Suprapubic skin (tissue), 4 donors: ENCODE results near the gene GNAL. TPM values are rescaled to one million over a fixed set of nuclear protein-coding genes. Genes with fewer than 3 reads are reported as not detected.
"Not testable (repeated sequence)": the region's sequence is repeated elsewhere in the genome, so short reads cannot be mapped to it uniquely, and the experiment has no call there.

Experiments used
- DNase-seq, 2 donors: peaks; one replicate each; pipeline ENCODE4 v3.0.0-alpha.2; 2019; ENCODE audit warnings: low spot score in 2 of 2
- H3K27ac ChIP-seq: fragments of 200-600 bp; sonication (generic); one replicate; pipeline ENCODE4 v1.5.1; 2019
- H3K27me3 ChIP-seq: fragments of 200-600 bp; sonication (generic); one replicate; pipeline ENCODE4 v1.5.1; 2019
- H3K36me3 ChIP-seq: fragments of 200-600 bp; sonication (generic); one replicate; pipeline ENCODE4 v1.5.1; 2019
- H3K4me1 ChIP-seq: fragments of 200-600 bp; sonication (generic); one replicate; pipeline ENCODE4 v1.5.1; 2019
- H3K4me3 ChIP-seq: fragments of 200-600 bp; sonication (generic); one replicate; pipeline ENCODE4 v1.5.1; 2019; ENCODE audit warnings: mild to moderate bottlenecking
- H3K9me3 ChIP-seq: fragments of 200-600 bp; sonication (generic); one replicate; pipeline ENCODE4 v1.5.1; 2019
- EP300 ChIP-seq: sonication (generic); formaldehyde crosslinking; IDR thresholded peaks from one replicate; pipeline ENCODE4 v1.6.1; 2017; ENCODE audit warnings: antibody characterized with exemption
- POLR2A ChIP-seq, 2 donors: fragments of 450-650 bp; IDR thresholded peaks; one replicate each; pipeline ENCODE4 v1.6.1; 2017; ENCODE audit warnings: antibody characterized with exemption in 2 of 2, mild to moderate bottlenecking in 2 of 2, moderate library complexity in 2 of 2
- POLR2AphosphoS5 ChIP-seq, 3 donors: sonication (generic); formaldehyde crosslinking; IDR thresholded peaks; one replicate each; pipeline ENCODE4 v1.6.1; 2017; ENCODE audit warnings: antibody characterized with exemption in 3 of 3
- WGBS: methylation state at CpG from one replicate; pipeline ENCODE4 v1.1.5; 2018; 5-methylcytosine and 5-hydroxymethylcytosine counted together
- total RNA-seq, 4 donors: library from RNA; depleted of rRNA; stranded (reverse); fragments of >200 nt; gene quantifications; one replicate each; pipeline ENCODE4 v1.1.0, GENCODE V29; 2016
- TF ChIP-seq, protein P1 (sequence below), 2 donors: fragments of 200-600 bp in 1 of 2; fragments of 450-650 bp in 1 of 2; sonication (generic) in 1 of 2; IDR thresholded peaks; one replicate each; pipeline ENCODE4 v1.5.1; 2016 to 2019; ENCODE audit warnings: antibody characterized with exemption in 2 of 2, mild to moderate bottlenecking in 1 of 2, moderate library complexity in 1 of 2

The GNAL gene
- total RNA-seq, 4 donors from 2014 or later = 8.7 to 17.2 (median 15.0) TPM

DNA sequence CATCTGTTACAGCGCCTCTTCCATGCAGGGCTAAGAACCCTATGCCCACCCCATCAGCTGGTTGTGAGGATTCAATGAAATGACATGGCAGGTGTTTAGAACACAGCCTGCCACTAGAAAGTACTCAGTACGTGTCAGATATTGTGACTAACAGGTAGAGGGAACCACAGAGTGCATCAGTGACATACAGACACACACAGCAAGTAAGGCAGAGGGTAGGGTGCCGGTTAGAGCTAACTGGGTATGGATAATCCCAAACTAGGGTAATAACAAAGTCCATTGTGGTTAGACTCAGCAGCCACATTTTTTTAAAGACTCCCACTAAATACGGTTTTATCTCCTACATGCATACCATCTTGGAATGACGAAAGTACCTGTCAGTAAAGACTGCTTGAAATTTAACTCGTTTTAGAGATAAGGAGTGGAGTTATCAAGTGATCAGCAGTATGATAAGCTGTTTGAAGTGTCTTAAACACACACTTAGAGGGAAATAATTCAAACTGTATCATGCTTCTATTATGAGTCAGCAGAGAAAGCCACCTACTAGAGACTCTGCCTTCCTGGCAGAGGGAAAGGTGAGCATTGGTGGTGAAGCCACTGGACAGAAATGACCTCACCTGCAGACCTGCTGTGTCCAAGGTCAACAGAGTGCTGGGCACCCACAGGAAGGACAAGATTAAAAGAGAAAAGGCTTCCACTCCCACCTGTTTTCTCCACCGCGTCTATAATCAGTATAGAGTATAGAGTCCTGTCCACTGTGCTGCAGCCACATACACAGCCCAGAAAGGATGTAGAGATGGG is 198.5 kb downstream of the GNAL start:
- Histone ChIP-seq H3K4me1 (no peaks in the 10 kb centered on the region), H3K36me3 (peaks cover 80% of the 10 kb centered on the region), H3K27ac (no peak overlapping the region), H3K9me3 (no peaks in the 10 kb centered on the region), H3K27me3 (no peaks in the 10 kb centered on the region), H3K4me3 (no peak overlapping the region)
- 75% methylated on average over 8 of the region's 8 CpGs for WGBS
- TF ChIP-seq EP300 (no peak), POLR2AphosphoS5 (IDR thresholded peaks at IDR 0.05) (no peak), POLR2A (IDR thresholded peaks at IDR 0.05) (no peak)
- TF ChIP-seq, protein P1, sequence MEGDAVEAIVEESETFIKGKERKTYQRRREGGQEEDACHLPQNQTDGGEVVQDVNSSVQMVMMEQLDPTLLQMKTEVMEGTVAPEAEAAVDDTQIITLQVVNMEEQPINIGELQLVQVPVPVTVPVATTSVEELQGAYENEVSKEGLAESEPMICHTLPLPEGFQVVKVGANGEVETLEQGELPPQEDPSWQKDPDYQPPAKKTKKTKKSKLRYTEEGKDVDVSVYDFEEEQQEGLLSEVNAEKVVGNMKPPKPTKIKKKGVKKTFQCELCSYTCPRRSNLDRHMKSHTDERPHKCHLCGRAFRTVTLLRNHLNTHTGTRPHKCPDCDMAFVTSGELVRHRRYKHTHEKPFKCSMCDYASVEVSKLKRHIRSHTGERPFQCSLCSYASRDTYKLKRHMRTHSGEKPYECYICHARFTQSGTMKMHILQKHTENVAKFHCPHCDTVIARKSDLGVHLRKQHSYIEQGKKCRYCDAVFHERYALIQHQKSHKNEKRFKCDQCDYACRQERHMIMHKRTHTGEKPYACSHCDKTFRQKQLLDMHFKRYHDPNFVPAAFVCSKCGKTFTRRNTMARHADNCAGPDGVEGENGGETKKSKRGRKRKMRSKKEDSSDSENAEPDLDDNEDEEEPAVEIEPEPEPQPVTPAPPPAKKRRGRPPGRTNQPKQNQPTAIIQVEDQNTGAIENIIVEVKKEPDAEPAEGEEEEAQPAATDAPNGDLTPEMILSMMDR (IDR thresholded peaks at IDR 0.05) = no peak
- DNase-seq = peak in 1 of 2 donors; percentile 10

DNA sequence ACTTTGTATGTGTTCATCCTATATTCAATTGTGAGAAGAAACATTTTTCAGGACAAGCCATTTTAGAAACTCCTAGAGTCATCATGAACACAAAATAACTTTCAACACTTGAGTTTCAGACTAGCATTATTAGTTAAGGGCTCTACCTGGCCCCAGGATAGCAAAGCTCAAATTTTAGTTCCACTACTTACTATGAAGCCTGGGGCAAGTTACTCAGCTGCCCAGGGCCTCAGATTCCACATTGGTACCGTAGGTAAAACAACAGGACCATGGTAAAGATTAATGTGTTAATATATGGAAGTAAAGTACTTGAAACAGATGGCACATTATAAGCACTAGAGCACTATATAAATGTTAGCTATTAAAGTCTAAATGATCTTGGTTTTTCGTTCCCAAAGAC is 199.7 kb downstream of the GNAL start:
- TF ChIP-seq, protein P1 (IDR thresholded peaks at IDR 0.05) = no peak
- TF ChIP-seq POLR2A (IDR thresholded peaks at IDR 0.05) (no peak), POLR2AphosphoS5 (IDR thresholded peaks at IDR 0.05) (no peak), EP300 (no peak)
- WGBS = 90% methylated on average over 2 of the region's 2 CpGs
- Histone ChIP-seq H3K4me1 (no peaks in the 10 kb centered on the region), H3K27ac (no peak overlapping the region), H3K4me3 (no peak overlapping the region), H3K27me3 (no peaks in the 10 kb centered on the region), H3K36me3 (peaks cover 88% of the 10 kb centered on the region), H3K9me3 (no peaks in the 10 kb centered on the region)
- DNase-seq = no peak

DNA sequence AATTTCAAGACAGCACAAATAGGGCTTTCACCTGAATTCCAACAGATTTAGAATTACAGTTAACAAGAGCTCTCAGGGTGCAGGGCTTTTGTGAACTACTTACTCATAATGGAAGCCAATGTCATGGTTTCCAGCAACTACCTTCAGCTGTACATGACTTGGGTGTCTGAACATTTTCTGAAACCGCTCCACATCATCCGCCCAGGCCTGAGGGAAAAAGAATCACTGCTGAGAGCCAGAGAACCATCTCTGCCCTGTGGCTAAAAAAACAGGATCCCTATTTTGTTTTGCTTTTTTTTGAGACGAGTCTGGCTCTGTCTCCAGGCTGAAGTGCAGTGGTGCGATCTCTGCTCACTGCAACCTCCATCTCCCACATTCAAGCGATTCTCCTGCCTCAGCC is 200.2 kb downstream of the GNAL start:
- DNase-seq = no peak
- WGBS = 85% methylated on average over 5 of the region's 5 CpGs
- H3K36me3 ChIP-seq = peaks cover 83% of the 10 kb centered on the region
- H3K4me1 ChIP-seq = no peaks in the 10 kb centered on the region
- no peak overlapping the region for H3K4me3 ChIP-seq
- no peaks in the 10 kb centered on the region for H3K27me3 ChIP-seq
- no peak overlapping the region for H3K27ac ChIP-seq
- TF ChIP-seq EP300 = no peak
- no peak for TF ChIP-seq POLR2A (IDR thresholded peaks at IDR 0.05)
- no peak for TF ChIP-seq POLR2AphosphoS5 (IDR thresholded peaks at IDR 0.05)
- TF ChIP-seq, protein P1 (IDR thresholded peaks at IDR 0.05) = no peak
- no peaks in the 10 kb centered on the region for H3K9me3 ChIP-seq

DNA sequence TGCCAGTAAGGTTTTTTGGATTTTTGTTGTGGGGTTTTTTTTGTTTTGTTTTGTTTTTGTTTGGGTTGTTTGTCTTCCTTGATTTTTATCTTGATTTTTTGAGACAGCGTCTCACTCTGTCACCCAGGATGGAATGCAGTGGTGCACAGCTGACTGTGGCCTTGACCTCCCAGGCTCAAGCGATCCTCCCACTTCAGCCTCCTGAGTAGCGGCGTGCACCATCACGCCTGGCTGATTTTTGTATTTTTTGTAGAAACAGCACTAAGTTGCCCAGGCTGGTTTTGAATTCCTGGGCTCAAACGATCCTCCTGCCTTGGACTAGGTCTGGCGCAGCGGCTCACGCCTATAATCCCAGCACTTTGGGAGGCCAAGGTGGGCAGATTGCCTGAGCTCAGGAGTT is 202.7 kb downstream of the GNAL start:
- DNase-seq = no peak
- Histone ChIP-seq H3K27ac (no peak overlapping the region), H3K4me3 (no peak overlapping the region), H3K4me1 (no peaks in the 10 kb centered on the region), H3K36me3 (peaks cover 81% of the 10 kb centered on the region), H3K9me3 (no peaks in the 10 kb centered on the region), H3K27me3 (no peaks in the 10 kb centered on the region)
- TF ChIP-seq POLR2A (IDR thresholded peaks at IDR 0.05) = no peak
- TF ChIP-seq POLR2AphosphoS5 (IDR thresholded peaks at IDR 0.05) = no peak
- TF ChIP-seq, protein P1 (IDR thresholded peaks at IDR 0.05) = no peak
- TF ChIP-seq EP300 = no peak
- WGBS = 98% methylated on average over 9 of the region's 9 CpGs

DNA sequence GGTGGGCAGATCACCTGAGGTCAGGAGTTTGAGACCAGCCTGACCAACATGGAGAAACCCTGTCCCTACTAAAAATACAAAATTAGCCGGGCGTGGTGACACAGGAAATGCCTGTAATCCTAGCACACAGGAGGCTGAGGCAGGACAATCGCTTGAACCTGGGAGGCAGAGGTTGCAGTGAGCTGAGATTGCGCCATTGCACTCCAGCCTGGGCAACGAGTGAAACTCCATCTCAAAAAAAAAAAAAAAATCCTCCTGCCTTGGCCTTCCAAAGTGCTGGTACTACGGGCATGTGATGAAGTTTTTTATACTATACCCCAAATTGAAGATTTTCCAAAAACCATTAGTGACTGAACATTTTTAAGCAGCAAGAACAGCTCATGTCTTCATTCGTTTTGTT is 203.4 kb downstream of the GNAL start:
- not testable (repeated sequence) for H3K4me3 ChIP-seq, DNase-seq, H3K27me3 ChIP-seq, H3K4me1 ChIP-seq, H3K27ac ChIP-seq, H3K9me3 ChIP-seq
- H3K36me3 ChIP-seq = peaks cover 74% of the 10 kb centered on the region
- 86% methylated on average over 7 of the region's 7 CpGs for WGBS
